NCI-H2029 treated with DMSO at 0.1 percent for 48 hours (cell line): Measurements from ENCODE around the gene TSHZ1.
"Not testable (repeated sequence)": the region's sequence is repeated elsewhere in the genome, so short reads cannot be mapped to it uniquely, and the experiment has no call there.

Source experiments
- DNase-seq: peaks from one replicate; lab custom pipeline; 2025; lab: John Stamatoyannopoulos, UW

TSHZ1 gene

GRCh38 chr18:75307530-75307929 lies 96.9 kb downstream of the TSHZ1 start:
- DNase-seq = no peak

DNA sequence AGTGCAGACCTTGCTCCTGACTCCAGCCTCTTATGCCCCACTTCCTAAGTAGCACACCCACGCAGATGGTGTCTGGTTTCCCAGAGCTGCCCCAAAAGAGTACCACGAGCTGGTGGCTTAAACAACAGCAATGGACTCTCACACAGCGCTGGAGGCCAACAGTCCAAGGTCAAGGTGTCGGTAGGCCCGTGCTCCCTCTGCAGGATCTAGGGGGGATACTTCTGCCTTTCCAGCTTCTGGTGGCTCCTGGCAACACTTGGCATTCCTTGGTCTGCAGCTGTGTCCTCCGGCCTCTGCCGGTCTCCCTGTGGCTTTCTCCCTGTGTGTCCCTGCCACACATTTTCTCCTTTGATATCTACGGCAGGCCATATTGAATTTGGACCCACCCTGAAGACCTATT lies 99.0 kb downstream of the TSHZ1 start:
- DNase-seq = no peak

- no peak for DNase-seq
Measured at GRCh38 chr18:75314117-75314516, 103.5 kb downstream of the TSHZ1 start.

DNA sequence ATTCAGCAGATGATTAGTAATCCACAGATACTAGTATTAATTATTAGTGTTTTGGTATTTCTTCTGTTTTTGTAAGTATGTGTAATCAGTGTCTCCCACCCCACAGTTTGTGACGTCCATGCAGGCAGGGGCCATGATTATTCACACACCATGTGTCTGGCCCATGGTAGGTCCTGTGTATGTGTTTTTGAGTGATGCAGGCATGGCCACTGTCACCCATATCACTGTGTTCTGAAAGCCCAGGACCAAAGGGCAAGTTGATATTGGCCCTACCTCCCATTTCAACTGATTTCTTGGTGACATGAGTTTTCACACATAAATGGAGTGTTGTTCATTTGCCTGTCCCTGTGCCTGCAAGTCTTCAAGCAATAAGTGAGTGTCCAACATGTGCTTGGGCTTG lies 104.0 kb downstream of the TSHZ1 start:
- no peak for DNase-seq

GRCh38 chr18:75316223-75316622 lies 105.6 kb downstream of the TSHZ1 start:
- DNase-seq = no peak

DNA sequence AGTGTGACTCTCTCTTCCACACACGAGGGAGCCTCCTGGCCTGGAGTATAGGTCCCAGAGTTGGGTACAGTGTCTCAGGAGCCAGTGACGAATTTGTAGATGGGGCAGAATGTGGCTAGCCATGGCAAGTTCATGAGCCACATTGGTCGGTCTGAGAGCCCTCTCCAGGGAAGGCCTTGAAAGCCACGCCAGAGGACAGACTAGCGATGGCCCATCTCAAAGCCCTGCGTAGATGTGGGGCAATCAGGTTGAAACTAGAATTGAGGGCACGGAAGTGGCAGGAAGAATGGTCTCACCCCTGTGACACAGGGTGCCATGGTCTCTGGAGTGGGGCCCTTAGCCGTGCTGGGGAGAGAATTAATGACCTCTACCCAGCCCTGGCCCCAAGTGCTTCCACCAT lies 106.2 kb downstream of the TSHZ1 start:
- no peak for DNase-seq

- DNase-seq = no peak
Measured at GRCh38 chr18:75317300-75317699, 106.7 kb downstream of the TSHZ1 start.

DNA sequence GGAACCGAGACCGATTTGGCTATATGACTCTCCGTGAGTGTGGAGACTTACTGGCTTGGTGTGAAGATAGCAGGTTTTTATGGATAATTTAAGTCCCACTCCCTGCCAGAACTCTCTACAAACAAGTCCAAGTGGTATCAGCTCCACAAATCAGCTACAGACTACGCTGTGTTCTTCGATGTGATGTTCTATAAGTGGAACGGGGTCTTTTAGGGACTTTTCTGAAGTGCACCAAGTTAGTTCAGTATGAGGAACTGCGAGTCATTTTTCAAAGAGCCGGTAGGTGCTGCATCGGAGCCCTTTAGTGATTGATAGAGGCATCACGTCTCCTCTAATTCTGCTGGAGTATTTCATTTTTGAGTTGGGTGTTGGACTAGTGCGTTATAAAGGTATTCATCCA lies 107.1 kb downstream of the TSHZ1 start:
- DNase-seq = no peak

GRCh38 chr18:75319905-75320304 lies 109.3 kb downstream of the TSHZ1 start:
- DNase-seq = no peak

- DNase-seq = no peak
Measured at GRCh38 chr18:75320506-75320905, 109.9 kb downstream of the TSHZ1 start.

DNA sequence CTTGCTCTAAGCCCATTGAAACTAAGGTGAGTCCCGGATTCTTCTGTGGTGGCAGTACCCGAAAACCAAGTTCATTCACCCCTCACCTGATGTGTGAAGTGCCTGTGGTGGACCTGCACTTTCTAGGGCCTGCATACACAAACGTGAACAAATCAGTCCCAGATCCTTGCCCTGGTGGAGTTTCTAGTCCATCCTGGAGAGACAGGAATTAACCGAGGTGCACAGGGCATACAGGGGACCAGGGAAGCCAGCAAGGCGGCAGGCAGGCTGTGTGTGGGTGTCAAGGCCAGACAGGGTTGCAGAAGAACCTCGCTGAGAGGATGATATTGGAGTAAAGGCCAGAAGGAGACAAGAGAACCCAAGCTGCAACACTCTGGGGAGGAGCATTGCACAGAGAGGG lies 110.8 kb downstream of the TSHZ1 start:
- no peak for DNase-seq

- DNase-seq = no peak
Measured at GRCh38 chr18:75322206-75322605, 111.6 kb downstream of the TSHZ1 start.

DNA sequence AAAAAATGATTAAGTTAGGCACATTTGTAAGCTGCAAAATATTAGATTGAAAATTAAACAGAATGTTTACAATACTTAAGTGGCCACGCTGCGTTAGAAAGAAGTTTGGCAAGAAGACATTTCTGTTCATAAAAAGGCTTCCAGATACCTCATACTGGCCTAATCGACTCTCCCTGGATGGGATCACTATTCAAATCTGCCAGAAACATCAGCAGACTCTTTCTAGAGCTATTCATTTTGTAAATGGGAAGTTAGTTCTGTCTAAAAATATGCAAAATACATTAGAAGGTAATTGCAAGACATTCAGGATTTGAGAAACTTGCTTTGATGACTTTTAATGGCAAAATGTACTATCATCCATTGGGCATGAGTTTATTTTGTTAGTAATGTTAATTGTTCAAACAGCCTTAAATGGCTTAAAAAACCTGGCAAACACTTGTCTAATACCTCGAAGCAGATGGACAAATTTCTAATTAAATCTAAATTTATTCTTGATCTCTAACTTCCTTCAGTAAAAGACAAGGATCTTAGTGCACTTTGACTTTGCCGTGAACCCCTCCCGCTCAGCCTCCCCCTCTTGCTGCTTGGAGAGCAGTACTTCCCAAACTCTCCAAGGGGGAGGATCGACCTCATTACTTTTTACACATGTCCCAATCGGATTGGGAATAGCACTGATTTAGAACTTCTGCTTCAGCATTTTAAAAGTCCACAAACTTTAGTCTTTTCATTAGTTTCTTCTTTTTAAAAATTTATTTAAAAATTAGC lies 113.4 kb downstream of the TSHZ1 start:
- no peak for DNase-seq

GRCh38 chr18:75324686-75325257 lies 114.2 kb downstream of the TSHZ1 start:
- DNase-seq = no peak

DNA sequence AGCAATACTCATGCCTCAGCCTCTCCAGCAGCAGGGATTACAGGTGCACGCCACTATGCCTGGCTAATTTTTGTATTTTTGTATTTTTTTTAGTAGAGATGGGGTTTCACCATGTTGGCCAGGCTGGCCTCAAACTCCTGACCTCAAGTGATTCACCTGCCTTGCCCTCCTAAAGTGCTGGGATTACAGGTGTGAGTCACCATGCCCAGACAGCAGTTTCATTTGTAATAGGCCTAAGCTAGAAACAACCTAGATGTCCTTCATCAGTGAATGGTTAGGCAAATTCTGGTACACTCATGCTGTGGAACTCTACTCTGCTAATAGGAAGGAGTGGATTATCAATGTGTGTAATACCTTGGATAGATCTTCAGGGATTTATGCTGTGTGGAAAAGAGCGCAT lies 119.2 kb downstream of the TSHZ1 start:
- DNase-seq = not testable (repeated sequence)

- no peak for DNase-seq
Measured at GRCh38 chr18:75330308-75330707, 119.7 kb downstream of the TSHZ1 start.

DNA sequence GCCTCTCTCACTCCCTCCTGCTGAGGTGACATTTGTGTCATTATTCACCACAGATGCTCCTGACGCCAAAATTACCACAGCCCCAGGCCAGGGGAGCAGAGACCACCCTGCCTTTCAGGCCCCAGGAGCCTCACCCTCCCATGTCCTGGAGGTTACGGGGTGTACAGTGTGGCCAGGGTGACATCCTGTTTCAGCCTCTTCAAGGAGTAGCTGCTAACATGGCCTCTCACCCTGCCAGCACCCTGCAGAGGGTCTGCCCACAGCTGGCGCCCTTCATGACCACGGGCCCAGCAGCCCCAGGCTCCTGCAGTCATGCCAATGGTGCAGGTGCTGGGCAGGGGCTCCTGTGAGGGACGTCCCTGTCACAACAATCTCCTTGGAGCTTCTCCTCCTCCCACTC lies 124.3 kb downstream of the TSHZ1 start:
- DNase-seq = no peak

GRCh38 chr18:75335511-75335910 lies 124.9 kb downstream of the TSHZ1 start:
- DNase-seq = no peak

DNA sequence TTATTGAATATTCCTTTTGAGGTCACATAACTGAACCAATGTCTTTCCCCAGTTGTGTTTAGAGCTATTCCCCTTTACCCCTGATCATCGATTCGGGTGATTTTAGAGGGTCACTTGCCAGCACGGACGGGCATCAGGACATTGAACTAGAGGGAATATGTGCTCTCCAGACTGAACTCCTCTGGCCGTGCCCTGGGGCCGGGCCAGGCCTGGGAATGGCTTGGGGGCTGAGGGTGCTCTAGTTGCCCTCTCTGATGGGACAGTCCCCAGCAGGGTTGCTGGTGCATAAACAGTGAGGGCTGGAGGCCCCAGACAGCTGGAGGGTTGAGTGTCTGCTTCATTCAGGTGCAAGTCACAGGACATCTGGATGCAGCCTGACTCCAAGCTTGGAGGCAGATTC lies 126.2 kb downstream of the TSHZ1 start:
- DNase-seq = no peak

GRCh38 chr18:75337348-75337747 lies 126.8 kb downstream of the TSHZ1 start:
- DNase-seq = no peak

DNA sequence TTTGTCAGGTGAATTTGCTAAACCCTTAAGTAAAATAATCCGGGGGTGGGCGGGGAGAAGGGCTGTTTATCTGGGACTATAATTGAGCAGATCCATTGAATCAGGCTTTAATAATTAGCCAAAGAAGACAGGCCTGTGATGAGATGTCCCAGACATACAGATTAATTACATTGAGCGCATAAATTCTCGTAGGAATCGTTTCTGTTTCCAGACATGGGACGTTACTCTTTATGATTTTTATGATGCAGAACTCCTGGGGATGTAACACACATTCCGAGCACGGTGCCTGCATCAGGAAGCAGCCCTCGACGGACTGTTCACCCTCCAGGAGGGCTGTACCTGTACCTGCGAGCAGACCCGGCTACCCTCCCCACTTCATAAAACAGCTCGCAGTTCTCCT lies 128.0 kb downstream of the TSHZ1 start:
- DNase-seq = no peak
